RWPE1 (cell line): ENCODE results near the gene KCNK2.

ENCODE experiments used
- CTCF ChIA-PET: fragments of 350-600 bp; sonication (Branson Sonifier 250); formaldehyde crosslinking; extraction: SDS; loops from one replicate; lab custom pipeline; 2021; lab: Yijun Ruan, JAX
- POLR2A ChIA-PET: fragments of 400-600 bp; formaldehyde crosslinking; extraction: SDS; loops from one replicate; lab custom pipeline; 2020; ENCODE audit warnings: antibody characterized with exemption; ENCODE audit not compliant: low non-redundant PET; lab: Yijun Ruan, JAX
- DNase-seq: peaks from one replicate; pipeline ENCODE4 v3.0.0; 2012; ENCODE audit warnings: low spot score
- H3K27ac ChIP-seq: fragments of 450-650 bp; 2 replicates; pipeline ENCODE4 v1.5.1; 2017
- TF ChIP-seq, protein P1 (sequence below): fragments of 450-650 bp; conservative IDR thresholded peaks from 2 replicates; pipeline ENCODE4 v1.5.1; 2017; ENCODE audit warnings: low read depth, mild to moderate bottlenecking

Gene KCNK2

DNA sequence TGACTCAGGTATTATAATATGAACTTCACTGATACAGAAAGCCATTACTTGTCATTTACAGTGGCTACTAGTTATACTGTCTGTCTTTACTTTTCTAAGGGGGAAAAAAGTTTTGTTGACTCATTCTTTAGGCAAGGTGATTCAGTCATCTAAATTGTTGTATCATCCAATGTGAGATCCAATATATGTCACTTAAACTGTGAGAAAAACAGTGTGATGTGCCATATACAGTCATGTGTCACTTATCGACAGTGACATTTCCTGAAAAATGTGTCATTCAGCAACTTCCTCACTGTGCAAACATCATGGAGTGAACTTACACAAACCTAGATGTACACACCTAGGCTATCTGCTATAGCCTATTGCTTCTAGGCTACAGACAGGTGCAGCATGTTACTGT lies 57.6 kb downstream of the KCNK2 start:
- no peak overlapping the region for H3K27ac ChIP-seq
- ChIA-PET CTCF (no interaction called here), POLR2A (no interaction called here)
- no peak for DNase-seq
- TF ChIP-seq, protein P1, sequence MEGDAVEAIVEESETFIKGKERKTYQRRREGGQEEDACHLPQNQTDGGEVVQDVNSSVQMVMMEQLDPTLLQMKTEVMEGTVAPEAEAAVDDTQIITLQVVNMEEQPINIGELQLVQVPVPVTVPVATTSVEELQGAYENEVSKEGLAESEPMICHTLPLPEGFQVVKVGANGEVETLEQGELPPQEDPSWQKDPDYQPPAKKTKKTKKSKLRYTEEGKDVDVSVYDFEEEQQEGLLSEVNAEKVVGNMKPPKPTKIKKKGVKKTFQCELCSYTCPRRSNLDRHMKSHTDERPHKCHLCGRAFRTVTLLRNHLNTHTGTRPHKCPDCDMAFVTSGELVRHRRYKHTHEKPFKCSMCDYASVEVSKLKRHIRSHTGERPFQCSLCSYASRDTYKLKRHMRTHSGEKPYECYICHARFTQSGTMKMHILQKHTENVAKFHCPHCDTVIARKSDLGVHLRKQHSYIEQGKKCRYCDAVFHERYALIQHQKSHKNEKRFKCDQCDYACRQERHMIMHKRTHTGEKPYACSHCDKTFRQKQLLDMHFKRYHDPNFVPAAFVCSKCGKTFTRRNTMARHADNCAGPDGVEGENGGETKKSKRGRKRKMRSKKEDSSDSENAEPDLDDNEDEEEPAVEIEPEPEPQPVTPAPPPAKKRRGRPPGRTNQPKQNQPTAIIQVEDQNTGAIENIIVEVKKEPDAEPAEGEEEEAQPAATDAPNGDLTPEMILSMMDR, result no peak

DNA sequence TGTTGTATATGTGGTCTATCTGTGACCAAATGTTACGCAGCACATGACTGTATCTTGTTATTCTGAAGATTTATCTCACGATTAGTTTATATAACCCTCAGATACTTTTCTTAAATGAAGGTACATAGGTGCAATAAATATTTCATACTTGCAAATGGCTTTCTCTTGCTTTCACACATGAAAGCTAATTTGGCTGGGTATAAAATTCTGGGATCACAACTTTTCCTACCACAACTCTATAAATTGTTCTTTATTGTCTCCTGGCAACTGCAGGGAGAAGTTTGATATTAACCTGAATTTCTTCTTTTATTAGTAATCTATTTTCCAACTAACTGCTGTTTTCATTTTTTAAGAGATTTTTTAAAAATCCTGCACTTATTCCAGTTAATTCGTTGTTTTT lies 58.9 kb downstream of the KCNK2 start:
- CTCF ChIA-PET, result no interaction called here
- no peak for DNase-seq
- H3K27ac ChIP-seq, result no peak overlapping the region
- POLR2A ChIA-PET, result no interaction called here
- TF ChIP-seq, protein P1, result no peak

DNA sequence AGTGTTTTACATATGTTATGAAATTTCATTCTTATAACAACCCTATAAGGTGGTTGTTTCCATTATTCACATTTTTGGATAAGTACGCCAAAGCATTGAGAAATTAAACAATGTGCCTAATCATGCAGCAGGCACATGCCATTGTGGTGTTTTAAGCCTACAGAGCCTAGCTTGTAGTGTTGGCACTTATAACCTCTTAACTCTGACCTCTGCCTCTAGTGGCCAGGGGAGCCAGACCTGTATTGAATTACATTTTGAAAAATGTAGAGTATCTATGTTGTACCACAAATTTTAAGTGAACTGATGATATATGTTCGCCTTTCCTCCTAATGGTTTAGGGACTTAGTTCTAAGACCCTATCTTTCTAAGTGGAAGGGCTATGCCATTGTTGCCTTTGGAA lies 61.0 kb downstream of the KCNK2 start:
- ChIA-PET CTCF (no interaction called here), POLR2A (no interaction called here)
- no peak for DNase-seq
- no peak overlapping the region for H3K27ac ChIP-seq
- TF ChIP-seq, protein P1, result no peak

DNA sequence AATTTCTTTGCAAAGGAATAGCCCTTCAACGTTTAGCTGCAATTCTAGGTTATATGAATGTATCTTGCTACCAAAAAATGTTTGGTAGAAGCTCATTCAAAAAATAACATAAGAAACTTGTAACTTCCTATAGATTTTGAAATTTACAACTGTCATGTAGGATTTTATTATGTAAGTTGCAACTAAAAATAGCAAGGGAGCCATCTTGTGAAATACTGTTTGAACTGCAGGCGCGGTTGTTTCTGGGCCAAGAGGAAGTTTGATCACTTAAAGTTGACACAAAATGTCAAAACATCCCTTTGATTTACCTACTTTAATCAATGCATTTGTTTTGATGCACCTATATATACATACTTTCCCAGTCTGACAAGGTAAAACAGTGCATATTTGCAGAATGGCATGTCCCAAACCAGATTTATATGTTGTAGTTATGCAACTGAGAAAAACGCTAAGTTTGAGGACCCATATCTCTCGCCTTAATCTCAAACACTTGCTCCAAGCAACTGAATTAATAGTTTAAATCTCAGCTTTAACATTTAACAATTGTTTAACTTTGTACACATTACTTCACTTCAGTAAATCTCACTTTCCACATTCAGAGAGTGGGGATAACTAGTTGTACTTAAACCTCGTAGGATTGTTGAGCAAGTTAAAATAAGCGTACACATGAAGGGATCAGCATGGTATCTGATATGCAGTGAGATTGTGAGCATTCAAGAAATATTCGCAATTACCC lies 63.9 kb downstream of the KCNK2 start:
- no peak overlapping the region for H3K27ac ChIP-seq
- ChIA-PET CTCF (interaction anchor here (0.5 to 1.3 kb wide), 13 partner anchors 11 to 488 kb away, joined by 3 to 19 read pairs (median 3); no protein-coding TSS in a partner anchor), POLR2A (no interaction called here)
- DNase-seq, result peak; percentile 33
- TF ChIP-seq, protein P1, result peak; percentile 80

DNA sequence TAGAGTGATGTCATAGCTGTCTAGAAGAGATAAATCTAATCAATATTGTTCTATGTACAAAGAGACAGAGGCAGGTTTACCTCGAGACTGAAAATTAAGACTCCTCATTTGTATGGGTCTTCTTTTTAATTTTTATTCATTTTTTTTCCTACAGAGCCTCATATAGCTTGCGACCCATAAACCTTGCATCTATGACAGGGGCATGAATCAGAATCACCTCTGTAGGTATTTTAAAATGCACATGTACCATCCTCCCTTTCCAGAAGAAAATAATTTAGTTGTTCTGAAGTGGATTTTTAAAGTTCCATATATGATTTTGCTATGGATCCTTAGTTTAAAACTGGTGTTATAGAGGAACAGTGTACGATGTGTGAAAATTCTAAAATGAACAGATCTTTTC lies 64.5 kb downstream of the KCNK2 start:
- TF ChIP-seq, protein P1, result no peak
- CTCF ChIA-PET, result interaction anchor here (0.6 to 1.1 kb wide), 2 partner anchors 13 to 14 kb away, joined by 3 read pairs; no protein-coding TSS in a partner anchor
- POLR2A ChIA-PET, result no interaction called here
- H3K27ac ChIP-seq, result no peak overlapping the region
- DNase-seq, result no peak

DNA sequence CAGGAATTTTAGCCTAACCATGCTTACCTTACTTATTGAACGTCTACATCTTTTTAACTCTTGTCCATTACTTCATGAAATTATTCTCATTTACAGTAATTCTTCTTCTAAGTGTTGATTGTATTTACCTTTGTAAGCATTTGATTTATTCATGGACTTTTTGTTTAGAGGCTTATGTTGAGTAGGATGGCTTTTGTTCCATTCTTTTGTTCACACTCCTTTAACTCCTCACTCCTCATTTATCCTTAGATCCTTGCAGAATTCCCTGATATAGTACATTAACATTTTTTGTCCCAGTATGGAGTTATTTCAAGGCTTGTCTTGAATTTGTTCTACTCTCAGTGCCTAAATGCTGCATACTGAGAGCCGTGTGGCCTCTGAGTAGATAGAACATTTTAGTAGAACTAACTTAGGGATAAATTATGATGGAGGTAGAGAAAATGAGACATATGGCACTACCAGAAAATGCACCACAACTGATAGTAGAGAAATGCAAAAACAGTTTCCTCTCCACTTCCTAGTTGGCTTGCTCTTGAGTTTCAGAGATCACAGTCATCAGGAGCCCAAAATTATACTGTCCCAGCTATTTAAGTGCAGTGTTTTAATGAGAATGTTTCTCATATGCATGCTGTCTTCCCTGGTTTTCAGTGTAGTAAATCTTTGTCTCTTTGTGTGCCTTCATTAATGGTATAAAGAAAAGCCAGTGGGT lies 69.5 kb downstream of the KCNK2 start:
- ChIA-PET POLR2A (no interaction called here), CTCF (interaction anchor here (0.6 kb wide), 1 partner anchor 200 kb away, joined by 3 read pairs; no protein-coding TSS in a partner anchor)
- TF ChIP-seq, protein P1, result no peak
- no peak for DNase-seq
- H3K27ac ChIP-seq, result no peak overlapping the region
